ENCODE measurements around the gene CAMKMT.

GRCh38 chr2:44442019-44442418, 80.3 kb downstream of the CAMKMT start:
- TF ChIP-seq EZH2 (IDR thresholded peaks at IDR 0.05; ENCODE audit: borderline replicate concordance, low read depth, low read length, poor library complexity, severe bottlenecking) = no peak
- TF ChIP-seq CTCF (conservative IDR thresholded peaks at IDR 0.05; ENCODE audit: low read depth, low read length) = no peak
